ENCODE measurements around the gene GJB3. TPM values are rescaled to one million over a fixed set of nuclear protein-coding genes. Genes with fewer than 3 reads are reported as not detected.
A peak's percentile ranks its signal among the peaks of the same experiment; 100 is the strongest.

Gene GJB3
- polyA plus RNA-seq, 2 of the 4 experiments (the other 2 are of a cell fraction), result 0.50 to 0.76 TPM

- Histone ChIP-seq H3K9me3 (no peaks in the 10 kb centered on the region), H3K27ac (peak overlapping the region; percentile 57 to 74), H3K4me2 (peak overlapping the region; percentile 63), H3K4me3 (0 out of 3 replicates have a peak overlapping the region, but pooled peaks have one; percentile 4), H3K4me1 (peaks cover 19% of the 10 kb centered on the region)
- CTCF ChIA-PET, result interaction anchor here (1.5 kb wide), 1 partner anchor 23 kb away, joined by 4 read pairs; no protein-coding TSS in a partner anchor
- 11% methylated on average over 6 of the region's 8 CpGs for WGBS (ENCODE audit: missing lambda C conversion rate)
- POLR2A ChIA-PET, result interaction anchor here (0.6 kb wide), 1 partner anchor 97 kb away, joined by 3 read pairs; the partner anchor contains the start of gene SMIM12
- ATAC-seq (peak; percentile 78 to 80), FAIRE-seq (peak; percentile 36), DNase-seq (ENCODE audit: low read depth in 1 of 2, low spot score in 1 of 2) (peak; percentile 59 to 71)
- TF ChIP-seq MAFK (IDR thresholded peaks at IDR 0.05; ENCODE audit: partially characterized antibody), result no peak
- TF ChIP-seq CTCF (IDR thresholded peaks at IDR 0.05), result no peak
- no peak for TF ChIP-seq PHF8 (IDR thresholded peaks at IDR 0.05; ENCODE audit: borderline replicate concordance, low read depth)
- no peak for TF ChIP-seq ATOH8 (CRISPR knock-in tag; IDR thresholded peaks at IDR 0.05; ENCODE audit: low read depth)
- no peak for TF ChIP-seq NFE2L2 (conservative IDR thresholded peaks at IDR 0.05; ENCODE audit: low read length)
- no peak for TF ChIP-seq POLR2A (IDR thresholded peaks at IDR 0.05; ENCODE audit: low read length)
- 0 out of 2 replicates have a peak, but pooled peaks have one; percentile 28 for TF ChIP-seq FOSL2 (IDR thresholded peaks at IDR 0.05)
- TF ChIP-seq FOSL2 (CRISPR knock-in tag; IDR thresholded peaks at IDR 0.05), result peak; percentile 55
- no peak for TF ChIP-seq EHF (CRISPR knock-in tag; IDR thresholded peaks at IDR 0.05)
- no peak for TF ChIP-seq ZC3H11A (IDR thresholded peaks at IDR 0.05)
Observed at GRCh38 chr1:34763142-34763781, 17.8 kb upstream of the GJB3 start.

- WGBS (ENCODE audit: missing lambda C conversion rate), result 47% methylated on average over 3 of the region's 3 CpGs
- no peak for DNase-seq (ENCODE audit: low read depth in 1 of 2, low spot score in 1 of 2)
Observed at GRCh38 chr1:34768856-34769255, 12.2 kb upstream of the GJB3 start.

GRCh38 chr1:34770891-34771504 lies 10.0 kb upstream of the GJB3 start:
- CTCF ChIA-PET, result interaction anchor here (0.6 to 1.4 kb wide), 3 partner anchors 28 to 1363 kb away, joined by 3 read pairs; no protein-coding TSS in a partner anchor
- DNase-seq (ENCODE audit: low read depth in 1 of 2, low spot score in 1 of 2) (no peak), FAIRE-seq (no peak), ATAC-seq (no peak)
- TF ChIP-seq GATA3 (IDR thresholded peaks at IDR 0.05; ENCODE audit: borderline replicate concordance) (no peak), HEYL (CRISPR knock-in tag; IDR thresholded peaks at IDR 0.05) (no peak), ELK1 (IDR thresholded peaks at IDR 0.05; ENCODE audit: low read depth, low read length) (no peak), MAFK (IDR thresholded peaks at IDR 0.05; ENCODE audit: partially characterized antibody) (peak; percentile 53), RNF2 (IDR thresholded peaks at IDR 0.05; ENCODE audit: borderline replicate concordance, low read depth) (no peak), ATOH8 (CRISPR knock-in tag; IDR thresholded peaks at IDR 0.05; ENCODE audit: low read depth) (no peak), NPAS2 (CRISPR knock-in tag; IDR thresholded peaks at IDR 0.05; ENCODE audit: borderline replicate concordance) (no peak), POLR2AphosphoS2 (conservative IDR thresholded peaks at IDR 0.05; ENCODE audit: low read length) (no peak), CBX2 (IDR thresholded peaks at IDR 0.05; ENCODE audit: borderline replicate concordance, low read depth) (no peak)
- H3K4me1 ChIP-seq, result no peaks in the 10 kb centered on the region
- no peaks in the 10 kb centered on the region for H3K9me3 ChIP-seq
- no peak overlapping the region for H3K4me3 ChIP-seq
- no peak overlapping the region for H3K4me2 ChIP-seq
- no peak overlapping the region for H3K27ac ChIP-seq
- POLR2A ChIA-PET, result no interaction called here
- WGBS (ENCODE audit: missing lambda C conversion rate), result 84% methylated on average over 5 of the region's 5 CpGs

More at GRCh38 chr1:34768856-34769255, 12.2 kb upstream of the GJB3 start:
- Histone ChIP-seq H3K4me2 (no peak overlapping the region), H3K9me3 (no peaks in the 10 kb centered on the region), H3K4me3 (no peak overlapping the region), H3K4me1 (peaks cover 5% of the 10 kb centered on the region; the same call in 2 of the 3 replicates), H3K27ac (no peak overlapping the region)
- ChIA-PET POLR2A (no interaction called here), CTCF (no interaction called here)
- FAIRE-seq, result no peak
- TF ChIP-seq MAFK (IDR thresholded peaks at IDR 0.05; ENCODE audit: partially characterized antibody), result no peak
- TF ChIP-seq ZC3H11A (IDR thresholded peaks at IDR 0.05), result no peak
- no peak for TF ChIP-seq ZSCAN20 (CRISPR knock-in tag; IDR thresholded peaks at IDR 0.05)
- TF ChIP-seq EHMT2 (IDR thresholded peaks at IDR 0.05; ENCODE audit: low read depth), result no peak
- no peak for TF ChIP-seq NR3C1 (IDR thresholded peaks at IDR 0.05)
- no peak for TF ChIP-seq JUN (IDR thresholded peaks at IDR 0.05)
- TF ChIP-seq RARB (CRISPR knock-in tag; IDR thresholded peaks at IDR 0.05), result no peak
- no peak for TF ChIP-seq MAZ (IDR thresholded peaks at IDR 0.05; ENCODE audit: borderline replicate concordance, low read depth, low read length)
- no peak for TF ChIP-seq RFX5 (IDR thresholded peaks at IDR 0.05)
- no peak for TF ChIP-seq PHF8 (IDR thresholded peaks at IDR 0.05; ENCODE audit: borderline replicate concordance, low read depth)
- no peak for TF ChIP-seq CBX8 (IDR thresholded peaks at IDR 0.05)
- ATAC-seq, result no peak
